GM20431 (cell line): ENCODE measurements around the gene TNK2.

Experiments used
- in situ Hi-C: fragments of 300-500 bp; cut with MseI, MboI; formaldehyde crosslinking; loops from one replicate; pipeline ENCODE4 v1.15.0; 2020; ENCODE audit warnings: low sequenced_read_pairs; ENCODE audit not compliant: unreplicated experiment

Gene TNK2

DNA sequence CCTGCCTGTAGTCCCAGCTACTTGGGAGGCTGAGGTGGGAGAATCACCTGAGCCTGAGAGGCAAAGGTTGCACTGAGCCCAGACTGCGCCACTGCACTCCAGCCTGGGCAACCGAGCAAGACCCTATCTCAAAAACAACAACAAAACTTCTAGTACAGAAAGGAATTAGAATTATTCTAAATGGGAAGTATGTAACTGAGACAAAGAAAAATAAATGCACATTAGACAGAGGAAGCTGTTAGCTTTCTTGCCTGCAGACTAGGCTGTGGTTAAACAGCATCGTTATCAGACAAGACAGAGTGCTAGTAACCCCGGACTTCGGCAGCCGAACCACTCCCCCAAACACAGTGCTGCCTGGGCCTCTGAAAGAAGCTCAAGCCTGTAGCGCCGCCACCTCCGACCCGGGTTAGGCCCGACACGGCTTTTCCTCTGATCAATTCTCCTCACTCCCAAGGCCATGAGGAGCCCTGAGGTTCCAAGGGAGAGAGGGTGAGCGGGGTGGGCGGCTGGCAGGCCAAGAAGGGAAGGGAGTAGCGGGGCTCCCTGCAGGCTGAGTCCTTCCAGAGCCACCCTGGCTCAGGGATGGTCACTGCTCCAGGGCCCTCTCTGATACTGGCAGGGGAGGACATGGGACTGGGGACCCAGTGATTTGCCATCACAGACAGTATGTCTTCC lies 51.8 kb downstream of the TNK2 start:
- in situ Hi-C loops, result loop anchor here (10.0 kb wide), 1 partner anchor 58 kb away; no protein-coding TSS in a partner anchor

DNA sequence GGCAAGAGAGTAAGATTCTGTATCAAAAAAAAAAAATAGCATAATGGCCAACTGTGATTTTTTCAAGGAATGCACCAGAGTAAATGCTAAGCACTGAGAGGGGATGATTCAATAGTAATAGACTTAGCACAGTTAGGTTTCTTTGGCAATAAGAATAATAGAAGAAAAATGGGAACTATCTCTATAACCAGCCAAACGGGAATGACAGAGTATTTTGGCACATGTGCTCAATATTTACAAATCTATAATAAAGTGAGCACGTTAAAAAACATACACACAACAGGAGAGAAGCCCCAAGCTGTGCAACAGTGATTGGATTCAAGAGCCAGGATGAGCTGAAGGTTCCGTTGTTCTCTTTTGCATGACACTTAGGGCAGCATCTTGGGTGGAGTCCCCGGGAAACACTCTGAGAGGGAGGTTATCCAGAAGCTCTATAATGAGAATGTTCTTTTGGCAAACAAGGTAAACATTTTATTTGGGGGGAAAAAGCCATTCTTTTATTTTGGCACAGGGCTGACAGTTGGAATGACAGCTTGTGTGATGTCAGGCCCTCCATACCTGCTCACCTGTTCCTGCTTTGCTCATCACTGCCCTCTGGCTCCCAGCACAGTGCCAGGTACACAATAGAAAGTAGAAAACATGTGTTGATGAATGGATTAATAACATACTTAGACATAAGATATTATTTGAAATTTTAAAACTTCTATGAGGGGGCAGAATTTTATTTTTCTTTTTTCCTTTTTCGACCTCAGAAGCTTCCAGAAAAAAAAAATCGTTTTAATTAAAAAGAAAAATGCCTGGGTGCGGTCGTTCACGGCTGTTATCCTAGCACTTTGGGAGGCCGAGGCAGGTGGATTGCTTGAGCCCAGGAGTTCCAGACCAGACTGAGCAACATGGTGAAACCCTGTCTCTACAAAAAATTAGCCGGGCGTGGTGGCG lies 52.6 kb downstream of the TNK2 start:
- in situ Hi-C loops, result loop anchor here (10.0 kb wide), 1 partner anchor 59 kb away; no protein-coding TSS in a partner anchor

DNA sequence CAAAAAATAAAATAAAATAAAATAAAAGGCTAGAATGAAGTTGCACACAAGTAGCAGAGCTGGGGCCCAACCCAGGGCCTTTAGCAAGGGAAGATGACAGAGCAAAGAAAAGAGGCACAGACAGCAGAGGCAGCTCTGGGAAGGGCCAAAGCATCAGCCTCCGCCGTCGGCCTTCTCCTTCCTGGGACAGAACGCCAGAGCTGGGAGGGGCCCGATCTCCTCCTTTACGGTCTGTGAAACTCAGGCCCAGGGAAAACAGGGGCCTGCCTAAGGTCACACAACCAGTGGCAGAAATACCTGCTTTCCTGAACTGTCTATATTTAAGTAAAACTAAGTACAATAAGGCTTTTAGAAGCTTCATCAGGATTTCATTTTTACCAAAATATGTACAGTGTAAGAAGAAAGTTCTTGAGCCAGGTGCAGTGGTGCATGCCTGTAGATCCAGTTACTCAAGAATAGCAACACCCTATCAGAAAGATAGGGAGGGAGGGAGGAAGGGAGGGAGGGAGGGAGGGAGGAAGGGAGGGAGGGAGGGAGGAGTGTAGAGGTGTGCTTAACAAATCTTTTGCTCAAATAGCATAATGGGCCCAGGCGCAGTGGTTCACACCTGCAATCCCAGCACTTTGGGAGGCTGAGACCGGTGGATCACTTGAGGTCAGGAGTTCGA lies 53.6 kb downstream of the TNK2 start:
- in situ Hi-C loops, result loop anchor here (10.0 kb wide), 1 partner anchor 60 kb away; no protein-coding TSS in a partner anchor

DNA sequence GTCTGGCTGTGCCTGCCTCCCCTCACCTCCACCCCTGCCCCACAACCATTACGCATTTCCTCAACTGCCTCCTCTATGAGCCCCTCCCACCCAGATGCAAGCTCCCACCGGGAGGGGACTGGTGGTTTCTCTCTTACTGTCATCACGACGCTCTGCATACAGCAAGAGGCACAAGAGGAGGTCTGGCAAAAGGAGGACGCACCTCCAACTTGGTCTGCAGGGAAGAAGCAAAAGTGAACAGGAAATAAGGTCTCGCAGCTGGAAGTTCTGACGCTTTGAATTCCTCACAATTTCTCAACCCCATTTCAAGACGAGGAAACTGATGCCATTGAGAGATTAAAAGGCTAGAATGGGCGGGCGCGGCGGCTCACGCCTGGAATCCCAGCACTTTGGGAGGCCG lies 54.4 kb downstream of the TNK2 start:
- in situ Hi-C loops, result loop anchor here (10.0 kb wide), 1 partner anchor 61 kb away; no protein-coding TSS in a partner anchor

DNA sequence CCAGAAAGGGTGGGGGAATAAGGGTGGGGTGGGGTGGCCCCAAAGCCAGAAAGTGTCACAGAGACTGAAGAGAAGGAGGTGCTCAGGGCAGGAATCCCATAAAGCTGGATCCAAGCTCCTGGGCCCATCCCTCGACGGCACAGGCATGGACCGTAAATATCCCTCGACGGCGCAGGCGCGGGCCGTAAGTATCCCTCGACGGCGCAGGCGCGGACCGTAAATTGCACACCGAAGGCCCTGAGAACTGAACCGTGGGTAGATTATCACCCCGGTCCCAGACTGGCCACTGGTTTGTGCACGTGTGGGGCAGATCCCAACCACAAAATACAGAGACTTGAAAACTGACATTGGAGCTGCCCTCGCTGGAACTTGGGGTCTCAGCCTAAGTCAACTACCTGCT lies 55.3 kb downstream of the TNK2 start:
- in situ Hi-C loops, result loop anchor here (10.0 kb wide), 1 partner anchor 62 kb away; no protein-coding TSS in a partner anchor

DNA sequence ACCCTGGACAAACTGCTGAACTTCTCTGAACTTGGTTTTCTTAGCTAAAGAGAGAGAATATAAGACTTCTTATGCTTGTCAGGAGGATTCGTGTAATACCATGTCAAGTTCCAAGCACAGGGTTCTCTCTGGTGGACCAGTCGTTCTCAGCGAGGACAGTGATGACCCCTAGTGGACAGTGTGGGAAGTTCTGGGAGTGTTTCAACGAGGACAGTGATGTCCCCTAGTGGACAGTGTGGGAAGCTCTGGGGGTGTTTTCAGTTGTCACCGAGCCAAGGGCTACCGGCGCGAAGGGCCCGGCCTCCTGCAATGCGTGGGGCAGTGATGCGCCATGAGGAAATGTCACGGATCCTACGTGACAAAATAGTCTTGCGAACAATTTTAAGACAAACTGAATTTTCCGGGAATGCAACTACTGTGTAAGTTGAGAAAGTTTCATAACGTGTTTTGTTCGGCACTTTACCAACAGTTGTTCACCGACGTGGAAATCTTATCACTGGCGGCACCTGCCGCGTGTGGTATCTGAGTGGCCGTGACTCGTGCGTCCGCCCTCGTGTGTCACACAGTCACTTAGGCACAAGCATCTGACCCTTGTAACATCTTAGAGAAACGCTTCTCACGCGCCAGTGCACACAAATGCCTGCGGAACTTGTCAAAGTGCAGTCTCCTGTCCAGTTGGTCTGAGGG lies 57.4 kb downstream of the TNK2 start:
- in situ Hi-C loops, result loop anchor here (10.0 kb wide), 1 partner anchor 64 kb away; no protein-coding TSS in a partner anchor

DNA sequence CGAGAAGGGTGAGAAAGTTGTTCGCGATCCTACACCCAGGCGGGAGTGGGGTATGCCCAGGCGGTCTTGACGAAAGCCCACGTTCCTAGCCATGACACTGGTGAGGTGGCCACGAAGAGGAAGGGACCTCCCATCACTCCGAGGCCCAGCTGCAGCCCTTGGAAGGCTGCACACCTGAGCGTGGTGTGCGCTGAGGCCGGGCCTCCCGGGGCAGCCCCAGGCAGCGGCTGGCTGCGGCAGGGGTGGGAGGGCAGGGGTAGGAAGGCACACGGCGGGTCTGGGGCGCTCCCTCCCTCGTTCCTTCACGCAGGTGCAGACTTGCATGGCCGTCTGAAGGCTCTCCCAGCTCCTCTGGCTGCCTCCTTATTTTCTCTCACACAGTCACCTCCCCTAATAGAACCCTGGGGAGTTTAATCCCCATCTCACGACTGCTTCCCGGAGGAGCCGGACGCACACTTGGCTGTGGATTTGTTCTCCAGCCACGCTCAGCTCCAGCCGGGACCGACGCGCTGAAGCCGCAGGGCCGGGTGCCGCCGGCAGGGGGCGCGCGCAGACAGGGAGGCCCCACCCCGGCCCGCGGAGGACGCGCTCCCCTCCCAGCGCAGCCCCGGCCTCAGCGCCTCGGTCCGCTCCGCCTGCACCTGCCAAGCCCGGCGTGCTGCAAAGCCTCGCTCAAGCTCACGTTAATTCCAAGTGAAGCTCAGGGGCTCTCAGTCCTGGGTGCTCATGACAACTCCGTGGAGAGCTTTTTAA lies 58.9 kb downstream of the TNK2 start:
- in situ Hi-C loops, result loop anchor here (10.0 to 25.0 kb wide), 2 partner anchors 65 to 237 kb away; no protein-coding TSS in a partner anchor

DNA sequence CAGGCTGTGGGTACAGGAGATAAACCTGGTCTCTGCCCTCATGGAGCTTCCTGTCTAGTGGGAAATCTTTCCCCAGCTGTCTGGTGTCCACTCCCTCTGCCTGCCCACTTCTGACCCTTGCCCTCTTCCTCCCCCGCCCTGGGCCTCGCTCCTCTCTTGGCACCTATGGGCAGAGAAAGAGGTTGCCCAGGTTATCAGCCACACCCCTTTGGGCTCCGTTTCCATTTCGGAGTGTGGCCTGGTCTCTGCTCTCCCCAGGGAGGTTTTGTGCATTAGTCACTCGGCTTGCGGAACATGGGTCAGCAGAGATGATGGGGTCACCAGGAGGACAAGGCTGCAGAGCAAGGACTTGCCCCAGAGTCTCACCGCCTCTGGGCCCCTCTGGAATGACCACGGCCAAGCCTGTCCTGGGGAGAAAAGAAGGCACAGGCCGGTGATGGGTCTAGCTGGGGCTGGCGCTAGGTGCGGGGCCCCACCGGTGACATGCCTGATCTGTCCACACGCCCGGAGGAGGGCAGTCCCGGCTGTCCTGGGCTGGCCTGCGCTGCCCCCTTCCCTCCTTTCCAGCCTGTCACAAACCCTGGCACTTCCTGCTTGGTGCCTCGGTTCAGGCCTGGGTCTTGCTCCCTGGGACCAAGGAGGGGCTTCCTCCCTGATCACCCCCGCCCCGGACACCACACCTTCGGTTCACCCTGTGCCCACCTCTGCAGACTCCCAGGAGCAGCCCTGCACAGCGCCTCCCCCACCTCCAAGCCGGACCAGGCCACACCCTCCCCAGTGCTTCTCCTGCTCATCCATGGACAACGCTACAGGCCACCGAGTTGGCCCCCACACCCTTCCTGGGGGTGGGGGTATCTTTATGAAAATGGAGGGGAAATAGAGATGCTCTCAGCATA lies 61.0 kb downstream of the TNK2 start:
- in situ Hi-C loops, result loop anchor here (25.0 kb wide), 1 partner anchor 235 kb away; no protein-coding TSS in a partner anchor

DNA sequence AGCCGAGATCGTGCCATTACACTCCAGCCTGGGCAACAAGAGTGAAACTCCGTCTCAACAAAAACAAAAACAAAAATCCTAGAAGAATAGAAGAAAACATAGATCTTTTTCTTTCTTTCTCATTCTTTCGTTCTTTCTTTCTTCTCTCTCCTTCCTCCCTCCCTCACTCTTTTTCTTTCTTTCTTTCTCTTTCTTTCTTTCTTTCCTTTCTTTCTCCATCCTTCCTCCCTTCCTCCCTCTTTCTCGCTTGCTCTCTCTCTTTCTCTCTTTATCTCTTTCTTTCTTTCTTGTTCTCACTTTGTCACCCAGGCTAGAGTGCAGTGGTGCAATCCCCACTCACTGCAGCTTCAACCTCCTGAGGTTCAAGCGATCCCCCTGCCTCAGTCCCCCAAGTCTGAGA lies 62.9 kb downstream of the TNK2 start:
- in situ Hi-C loops, result loop anchor here (25.0 kb wide), 1 partner anchor 233 kb away; no protein-coding TSS in a partner anchor

DNA sequence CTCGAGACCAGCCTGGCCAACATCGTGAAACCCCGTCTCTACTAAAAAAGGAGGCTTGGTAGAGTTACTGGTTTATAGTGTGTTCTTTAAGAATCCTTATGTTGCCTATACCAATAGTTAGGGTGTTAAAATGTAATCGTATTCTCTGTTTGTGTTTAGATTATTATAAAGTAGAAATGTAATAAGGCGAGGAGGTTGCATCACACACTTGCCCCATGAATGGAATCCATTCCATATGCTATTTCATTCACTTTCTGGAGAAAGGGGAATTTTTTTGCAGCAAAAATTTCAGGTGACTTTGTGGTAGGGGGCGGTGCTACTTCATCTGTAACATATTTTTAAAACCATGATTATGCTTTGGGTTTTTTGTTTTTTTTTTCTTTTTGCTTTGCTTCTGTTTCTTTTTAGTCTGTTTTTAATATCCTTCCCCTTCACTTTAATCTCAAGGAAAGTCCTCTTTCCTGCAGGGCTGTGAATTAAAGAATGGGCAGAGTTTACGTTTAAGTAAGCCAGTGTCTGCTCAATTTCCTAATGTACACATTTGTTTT lies 63.6 kb downstream of the TNK2 start:
- in situ Hi-C loops, result loop anchor here (25.0 kb wide), 1 partner anchor 232 kb away; no protein-coding TSS in a partner anchor

DNA sequence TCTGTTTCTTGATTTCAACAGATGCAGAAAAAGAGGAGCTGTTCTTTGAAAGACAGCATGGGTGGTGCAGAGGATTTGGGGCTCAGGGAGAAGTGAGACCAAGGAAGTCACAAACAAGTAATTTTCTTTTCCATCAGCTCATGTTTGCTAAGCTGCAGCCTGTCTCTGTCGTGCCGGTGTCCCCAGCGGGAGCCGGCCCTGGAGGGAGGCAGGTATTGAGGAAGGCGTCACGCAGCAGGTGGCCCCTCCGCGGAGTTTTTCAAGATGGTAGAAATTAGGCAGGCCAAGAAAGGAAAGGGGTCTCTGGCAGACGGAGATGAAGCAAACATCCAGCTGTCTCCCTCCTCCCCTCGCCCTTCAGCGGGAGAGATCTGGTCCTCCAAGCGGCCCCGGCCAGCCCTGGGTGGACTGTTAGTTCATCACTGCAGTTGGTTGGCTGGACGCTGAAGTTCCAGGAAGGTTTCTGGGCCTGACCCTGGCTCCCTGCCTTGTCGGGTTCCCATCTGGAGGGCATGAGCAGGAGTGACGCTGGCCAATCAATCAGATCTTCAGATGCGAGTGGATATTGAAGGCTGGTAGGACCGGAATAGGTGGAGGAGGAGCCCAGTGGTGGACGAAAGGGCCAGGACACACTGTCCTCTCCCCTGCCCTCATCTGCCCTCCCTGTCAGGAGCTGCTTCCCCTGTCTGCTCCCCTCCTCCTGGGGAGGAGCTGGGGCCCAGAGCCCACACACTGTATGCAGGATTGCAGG lies 68.9 kb downstream of the TNK2 start:
- in situ Hi-C loops, result loop anchor here (25.0 kb wide), 1 partner anchor 227 kb away; no protein-coding TSS in a partner anchor

DNA sequence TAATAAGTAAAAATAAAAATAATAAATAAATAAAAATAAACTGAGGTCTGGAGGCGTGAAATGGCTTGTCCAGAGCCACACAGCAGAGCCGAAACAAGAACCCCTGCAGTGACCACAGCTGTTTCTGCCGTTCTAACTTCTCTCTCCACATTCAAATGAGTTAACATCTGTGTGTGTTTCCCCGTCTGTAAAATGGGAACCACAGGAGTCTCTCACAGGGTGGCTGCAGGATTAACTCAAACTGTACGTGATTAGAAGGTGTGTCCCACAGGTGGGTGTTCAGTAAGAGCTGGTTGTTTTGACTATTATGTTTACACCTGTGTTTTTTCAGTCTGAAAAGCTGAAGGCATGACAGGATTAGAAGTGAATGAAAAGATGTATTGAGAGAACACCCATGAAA lies 69.6 kb downstream of the TNK2 start:
- in situ Hi-C loops, result loop anchor here (25.0 kb wide), 1 partner anchor 226 kb away; no protein-coding TSS in a partner anchor

DNA sequence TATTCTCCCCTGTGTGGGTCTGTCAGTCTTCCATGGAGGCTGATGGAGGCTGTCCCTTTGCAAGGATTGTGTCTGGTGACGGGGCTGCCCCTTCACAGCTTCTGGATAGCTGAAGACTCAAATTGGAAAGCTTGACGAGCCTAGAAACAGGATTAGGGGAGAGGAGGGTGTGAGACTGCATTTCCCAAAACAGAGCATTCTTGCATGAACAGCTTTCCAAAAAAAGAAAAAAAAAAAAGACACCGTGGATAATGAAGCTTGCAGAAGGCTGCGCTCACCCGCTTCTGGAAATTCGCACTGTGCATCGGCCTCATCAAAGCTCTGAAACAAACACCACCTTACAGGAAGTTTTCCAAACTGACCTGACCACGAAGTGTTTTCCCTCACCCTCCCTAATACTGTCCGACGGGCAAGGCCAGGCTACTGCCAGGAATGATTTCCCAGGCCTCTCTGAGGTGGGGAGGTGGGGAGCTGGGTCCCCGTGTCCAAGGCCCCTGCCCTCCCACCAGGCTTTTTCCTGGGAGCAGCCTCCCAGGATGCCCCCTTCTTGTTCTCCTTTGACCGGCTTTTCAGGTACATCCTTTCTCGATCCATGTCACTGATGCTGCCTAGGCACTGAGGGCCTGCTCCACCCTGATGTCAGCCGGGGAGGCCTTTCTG lies 71.7 kb downstream of the TNK2 start:
- in situ Hi-C loops, result loop anchor here (25.0 kb wide), 1 partner anchor 224 kb away; no protein-coding TSS in a partner anchor

DNA sequence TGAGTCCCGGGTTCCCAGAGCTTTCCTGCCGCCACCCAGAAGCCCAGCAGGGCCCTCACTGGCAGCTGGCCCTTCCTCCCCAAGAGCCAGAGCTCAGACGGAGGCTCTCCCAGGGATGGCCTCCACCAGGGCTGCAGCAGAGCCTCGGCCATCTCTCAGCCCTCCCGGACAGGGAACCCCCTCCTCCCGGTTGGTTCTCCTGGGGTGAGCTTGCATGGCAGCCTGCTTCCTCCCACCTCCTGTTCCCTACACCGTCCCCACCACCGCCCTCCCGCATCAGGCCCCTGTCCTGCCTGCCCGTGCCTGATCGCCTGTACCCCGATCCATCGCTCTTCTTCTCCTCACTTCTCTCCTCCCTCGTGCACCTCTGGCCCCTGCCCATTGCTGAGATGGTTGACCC lies 72.6 kb downstream of the TNK2 start:
- in situ Hi-C loops, result loop anchor here (25.0 kb wide), 1 partner anchor 223 kb away; no protein-coding TSS in a partner anchor

DNA sequence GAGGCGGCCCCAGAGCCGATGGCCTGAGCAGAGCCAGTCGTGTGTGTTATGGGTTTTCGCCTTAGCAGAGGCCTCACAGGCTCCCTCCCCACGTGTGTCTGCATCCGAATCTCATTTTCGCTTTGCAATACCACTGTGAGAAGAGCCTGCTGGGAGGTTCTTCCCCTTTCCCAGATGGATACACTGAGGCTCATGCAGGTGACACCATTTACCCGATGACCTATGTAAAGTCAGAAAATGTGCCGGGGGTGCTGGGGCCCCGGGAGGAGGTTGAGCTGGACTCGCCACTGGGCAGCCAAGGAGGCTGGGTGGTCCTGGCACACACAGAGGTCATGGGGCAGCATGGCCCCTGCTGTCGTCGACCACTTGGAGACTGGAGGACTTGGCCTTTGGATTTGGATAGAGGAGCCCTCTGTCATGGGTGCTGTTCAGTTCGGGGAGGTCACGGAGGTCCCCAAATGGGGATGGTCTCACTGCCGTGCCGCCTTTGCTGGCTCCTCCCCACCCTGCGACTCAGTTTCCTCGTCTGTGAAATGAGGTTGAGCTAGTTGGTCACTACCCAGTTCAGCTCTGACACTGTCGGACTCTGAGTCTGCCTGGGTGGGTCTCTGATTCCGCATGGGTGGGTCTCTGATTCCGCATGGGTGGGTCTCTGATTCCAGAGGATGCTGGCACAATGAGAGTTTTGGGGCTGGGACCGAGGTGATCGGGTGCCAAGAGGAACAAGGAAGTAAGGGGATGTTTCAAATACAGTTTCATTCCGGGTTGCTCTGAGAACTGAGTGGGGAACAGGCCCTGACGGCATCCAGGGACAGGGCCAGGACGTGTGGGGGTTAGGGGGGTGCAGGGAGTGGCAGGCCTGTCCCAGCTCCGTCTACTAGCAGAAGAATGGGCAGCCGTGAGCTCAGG lies 73.4 kb downstream of the TNK2 start:
- in situ Hi-C loops, result loop anchor here (25.0 kb wide), 1 partner anchor 223 kb away; no protein-coding TSS in a partner anchor
